SU-DHL-6 (cell line): ENCODE data around the gene ZNF248.

Experiments used
- EZH2phosphoT487 ChIP-seq: fragments of 200-600 bp; sonication (generic), shearing (Covaris generic); conservative IDR thresholded peaks from 2 replicates; pipeline ENCODE4 v1.6.1; 2018; ENCODE audit warnings: mild to moderate bottlenecking, antibody characterized with exemption, low read length, moderate library complexity, mixed read lengths
- TF ChIP-seq, protein P1 (sequence below): fragments of 200-600 bp; sonication (generic); IDR thresholded peaks from one replicate; pipeline ENCODE4 v1.5.1; 2017; ENCODE audit warnings: antibody characterized with exemption, mild to moderate bottlenecking, low read length, moderate library complexity; ENCODE audit not compliant: insufficient read depth, poor library complexity, severe bottlenecking

DNA sequence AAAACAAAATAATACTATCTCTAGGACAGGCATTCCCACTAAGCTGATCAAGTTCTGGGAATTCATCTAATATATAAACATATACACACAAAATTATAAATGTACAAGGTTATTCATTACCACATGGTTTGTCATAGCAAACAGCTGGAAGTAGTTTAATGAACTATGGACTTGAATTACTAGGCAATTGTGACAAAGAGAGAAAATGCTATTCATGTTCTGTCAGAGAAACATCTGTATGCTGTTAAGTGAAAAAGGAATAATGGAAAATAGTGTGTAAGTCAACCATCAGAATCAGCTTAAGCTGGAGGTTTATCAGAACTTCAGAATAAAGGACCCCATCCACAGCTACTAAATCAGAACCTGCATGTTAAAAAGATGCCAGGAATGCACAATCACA lies 2.8 kb downstream of the ZNF248 start:
- TF ChIP-seq, protein P1, sequence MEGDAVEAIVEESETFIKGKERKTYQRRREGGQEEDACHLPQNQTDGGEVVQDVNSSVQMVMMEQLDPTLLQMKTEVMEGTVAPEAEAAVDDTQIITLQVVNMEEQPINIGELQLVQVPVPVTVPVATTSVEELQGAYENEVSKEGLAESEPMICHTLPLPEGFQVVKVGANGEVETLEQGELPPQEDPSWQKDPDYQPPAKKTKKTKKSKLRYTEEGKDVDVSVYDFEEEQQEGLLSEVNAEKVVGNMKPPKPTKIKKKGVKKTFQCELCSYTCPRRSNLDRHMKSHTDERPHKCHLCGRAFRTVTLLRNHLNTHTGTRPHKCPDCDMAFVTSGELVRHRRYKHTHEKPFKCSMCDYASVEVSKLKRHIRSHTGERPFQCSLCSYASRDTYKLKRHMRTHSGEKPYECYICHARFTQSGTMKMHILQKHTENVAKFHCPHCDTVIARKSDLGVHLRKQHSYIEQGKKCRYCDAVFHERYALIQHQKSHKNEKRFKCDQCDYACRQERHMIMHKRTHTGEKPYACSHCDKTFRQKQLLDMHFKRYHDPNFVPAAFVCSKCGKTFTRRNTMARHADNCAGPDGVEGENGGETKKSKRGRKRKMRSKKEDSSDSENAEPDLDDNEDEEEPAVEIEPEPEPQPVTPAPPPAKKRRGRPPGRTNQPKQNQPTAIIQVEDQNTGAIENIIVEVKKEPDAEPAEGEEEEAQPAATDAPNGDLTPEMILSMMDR, result no peak
- no peak for TF ChIP-seq EZH2phosphoT487
